NB4 (cell line): ENCODE measurements around the gene RSAD1.

Source experiments
- CTCF ChIP-seq: IDR thresholded peaks from one replicate; pipeline ENCODE4 v1.5.1; 2012; ENCODE audit warnings: low read depth, low read length
- MYC ChIP-seq: IDR thresholded peaks from 2 replicates; pipeline ENCODE4 v1.6.1; 2011; ENCODE audit warnings: low read depth, low read length
- POLR2A ChIP-seq: IDR thresholded peaks from 2 replicates; pipeline ENCODE4 v1.6.1; 2011; ENCODE audit warnings: mild to moderate bottlenecking; ENCODE audit not compliant: insufficient read length; ENCODE audit errors: extremely low read depth
- TF ChIP-seq, protein P1 (sequence below): IDR thresholded peaks from 2 replicates; pipeline ENCODE4 v1.6.1; 2011; ENCODE audit warnings: low read depth, low read length

DNA sequence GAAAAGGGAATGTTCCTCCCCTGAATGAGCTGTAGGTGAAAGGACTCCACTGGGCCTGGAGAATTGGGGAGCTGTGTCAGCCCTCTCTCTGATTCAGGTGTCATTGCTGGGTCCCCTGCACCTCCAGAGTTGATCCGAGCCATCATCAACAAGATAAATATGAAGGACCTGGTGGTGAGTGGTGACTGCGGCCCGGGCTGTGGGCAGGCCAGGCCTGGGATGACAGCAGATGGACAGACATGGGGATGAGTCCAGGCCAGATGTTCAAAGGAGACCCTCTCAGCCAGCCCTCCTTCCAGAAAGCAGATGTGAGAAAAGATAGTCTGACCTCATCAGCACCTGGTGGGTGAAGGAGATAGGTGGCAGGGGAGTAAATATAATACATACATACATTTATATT is 14.5 kb upstream of the RSAD1 start:
- TF ChIP-seq POLR2A (no peak), CTCF (no peak), MYC (no peak)
- TF ChIP-seq, protein P1, sequence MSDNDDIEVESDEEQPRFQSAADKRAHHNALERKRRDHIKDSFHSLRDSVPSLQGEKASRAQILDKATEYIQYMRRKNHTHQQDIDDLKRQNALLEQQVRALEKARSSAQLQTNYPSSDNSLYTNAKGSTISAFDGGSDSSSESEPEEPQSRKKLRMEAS = no peak
